Nephron (organoid): ENCODE results near the gene ERCC8.

Experiments
- H3K27ac Mint-ChIP-seq, 3 experiments: 2 replicates each; pipeline ENCODE4 v1.8.0; 2020; ENCODE audit warnings: mixed read lengths in 3 of 3, mild to moderate bottlenecking in 2 of 3, moderate library complexity in 1 of 3
- H3K27me3 Mint-ChIP-seq: 2 replicates; pipeline ENCODE4 v1.8.0; 2021; ENCODE audit warnings: low read depth, mild to moderate bottlenecking, moderate library complexity, mixed read lengths
- H3K36me3 Mint-ChIP-seq: 2 replicates; pipeline ENCODE4 v1.8.0; 2020; ENCODE audit warnings: low read depth, mixed read lengths
- H3K4me1 Mint-ChIP-seq: 2 replicates; pipeline ENCODE4 v1.8.0; 2020; ENCODE audit warnings: mixed read lengths
- H3K4me3 Mint-ChIP-seq, 3 experiments: 2 replicates each; pipeline ENCODE4 v1.8.0; 2020; ENCODE audit warnings: mild to moderate bottlenecking in 3 of 3, mixed read lengths in 3 of 3, moderate library complexity in 2 of 3
- H3K9me3 Mint-ChIP-seq: 2 replicates; pipeline ENCODE4 v1.8.0; 2020; ENCODE audit warnings: mixed read lengths
- TF ChIP-seq, protein P1 (sequence below), 3 experiments: fragments of 200-600 bp; sonication (generic); IDR thresholded peaks; one replicate each; pipeline ENCODE4 v1.5.0; 2021; ENCODE audit warnings: antibody characterized with exemption in 3 of 3; ENCODE audit not compliant: unreplicated experiment in 3 of 3

ERCC8 gene

DNA sequence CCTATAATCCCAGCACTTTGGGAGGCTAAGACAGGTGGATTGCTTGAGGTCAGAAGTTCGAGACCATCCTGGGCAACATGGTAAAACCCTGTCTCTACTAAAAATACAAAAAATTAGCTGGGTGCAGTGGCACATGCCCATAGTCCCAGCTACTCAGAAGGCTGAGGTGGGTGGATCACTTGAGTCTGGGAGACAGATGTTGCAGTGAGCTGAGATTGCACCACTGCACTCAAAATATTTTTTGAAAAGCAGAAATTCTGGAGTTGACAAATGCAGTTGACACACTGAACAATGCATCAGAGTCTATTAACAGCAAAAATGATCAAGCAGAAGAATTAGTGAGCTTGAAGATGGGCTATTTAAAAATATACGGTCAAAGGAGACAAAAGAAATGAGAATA is 35.6 kb upstream of the ERCC8 start:
- H3K9me3 Mint-ChIP-seq = peaks cover 32% of the 10 kb centered on the region
- TF ChIP-seq, protein P1, sequence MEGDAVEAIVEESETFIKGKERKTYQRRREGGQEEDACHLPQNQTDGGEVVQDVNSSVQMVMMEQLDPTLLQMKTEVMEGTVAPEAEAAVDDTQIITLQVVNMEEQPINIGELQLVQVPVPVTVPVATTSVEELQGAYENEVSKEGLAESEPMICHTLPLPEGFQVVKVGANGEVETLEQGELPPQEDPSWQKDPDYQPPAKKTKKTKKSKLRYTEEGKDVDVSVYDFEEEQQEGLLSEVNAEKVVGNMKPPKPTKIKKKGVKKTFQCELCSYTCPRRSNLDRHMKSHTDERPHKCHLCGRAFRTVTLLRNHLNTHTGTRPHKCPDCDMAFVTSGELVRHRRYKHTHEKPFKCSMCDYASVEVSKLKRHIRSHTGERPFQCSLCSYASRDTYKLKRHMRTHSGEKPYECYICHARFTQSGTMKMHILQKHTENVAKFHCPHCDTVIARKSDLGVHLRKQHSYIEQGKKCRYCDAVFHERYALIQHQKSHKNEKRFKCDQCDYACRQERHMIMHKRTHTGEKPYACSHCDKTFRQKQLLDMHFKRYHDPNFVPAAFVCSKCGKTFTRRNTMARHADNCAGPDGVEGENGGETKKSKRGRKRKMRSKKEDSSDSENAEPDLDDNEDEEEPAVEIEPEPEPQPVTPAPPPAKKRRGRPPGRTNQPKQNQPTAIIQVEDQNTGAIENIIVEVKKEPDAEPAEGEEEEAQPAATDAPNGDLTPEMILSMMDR (IDR thresholded peaks at IDR 0.05; ENCODE audit: unreplicated experiment in 3 of 3) = no peak
- no peaks in the 10 kb centered on the region for H3K27me3 Mint-ChIP-seq
- no peaks in the 10 kb centered on the region for H3K4me1 Mint-ChIP-seq
- no peak overlapping the region for H3K4me3 Mint-ChIP-seq
- H3K27ac Mint-ChIP-seq = no peak overlapping the region
- H3K36me3 Mint-ChIP-seq = peaks cover 15% of the 10 kb centered on the region

- TF ChIP-seq, protein P1 (IDR thresholded peaks at IDR 0.05; ENCODE audit: unreplicated experiment in 3 of 3) = no peak
- Mint-ChIP-seq H3K4me1 (no peaks in the 10 kb centered on the region), H3K27ac (no peak overlapping the region), H3K36me3 (peaks cover 8% of the 10 kb centered on the region), H3K27me3 (no peaks in the 10 kb centered on the region), H3K4me3 (no peak overlapping the region), H3K9me3 (peaks cover 25% of the 10 kb centered on the region)
Observed at GRCh38 chr5:60978968-60979367, 34.1 kb upstream of the ERCC8 start.

DNA sequence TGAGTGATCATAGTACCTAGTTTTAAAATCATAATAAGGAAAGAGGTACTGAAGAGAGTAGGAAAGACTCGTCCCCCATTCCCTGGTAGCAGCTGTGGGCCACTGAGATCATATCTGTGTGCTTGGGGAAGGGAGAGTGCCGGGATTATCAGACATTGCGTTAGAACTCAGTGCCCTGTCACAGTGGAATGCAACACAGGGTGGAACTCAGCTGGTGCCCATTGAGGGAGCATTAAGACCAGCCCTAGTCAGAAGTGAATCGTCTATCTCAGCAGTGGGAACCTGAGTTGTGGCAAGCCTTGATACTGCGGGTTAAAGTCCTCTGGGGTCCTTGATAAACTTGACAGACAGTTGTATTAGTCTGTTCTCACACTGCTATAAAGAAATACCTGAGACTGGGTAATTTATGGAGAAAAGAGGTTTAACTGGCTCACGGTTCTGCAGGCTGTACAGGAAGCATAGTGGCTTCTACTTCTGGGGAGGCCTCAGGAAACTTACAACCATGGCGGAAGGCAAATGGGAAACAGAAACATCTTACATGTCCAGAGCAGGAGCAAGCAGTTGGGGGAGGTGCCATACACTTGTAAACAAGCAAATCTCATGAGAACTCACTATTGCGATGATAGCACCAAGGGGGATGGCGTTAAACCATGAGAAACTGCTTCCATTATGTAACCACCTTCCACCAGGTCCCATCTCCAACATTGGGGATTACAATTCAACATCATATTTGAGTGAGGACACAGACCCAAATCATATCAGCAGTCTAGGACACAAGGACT is 33.3 kb upstream of the ERCC8 start:
- H3K4me1 Mint-ChIP-seq = no peaks in the 10 kb centered on the region
- no peak overlapping the region for H3K27ac Mint-ChIP-seq
- TF ChIP-seq, protein P1 (IDR thresholded peaks at IDR 0.05; ENCODE audit: unreplicated experiment in 3 of 3) = no peak
- no peaks in the 10 kb centered on the region for H3K27me3 Mint-ChIP-seq
- H3K9me3 Mint-ChIP-seq = peaks cover 25% of the 10 kb centered on the region
- no peak overlapping the region for H3K4me3 Mint-ChIP-seq
- H3K36me3 Mint-ChIP-seq = peaks cover 8% of the 10 kb centered on the region

GRCh38 chr5:60972231-60972630 is 27.4 kb upstream of the ERCC8 start:
- no peak overlapping the region for H3K27ac Mint-ChIP-seq
- TF ChIP-seq, protein P1 (IDR thresholded peaks at IDR 0.05; ENCODE audit: unreplicated experiment in 3 of 3) = no peak
- no peak overlapping the region for H3K4me3 Mint-ChIP-seq
- H3K36me3 Mint-ChIP-seq = peaks cover 18% of the 10 kb centered on the region
- H3K27me3 Mint-ChIP-seq = no peaks in the 10 kb centered on the region
- no peaks in the 10 kb centered on the region for H3K4me1 Mint-ChIP-seq
- peaks cover 29% of the 10 kb centered on the region for H3K9me3 Mint-ChIP-seq

DNA sequence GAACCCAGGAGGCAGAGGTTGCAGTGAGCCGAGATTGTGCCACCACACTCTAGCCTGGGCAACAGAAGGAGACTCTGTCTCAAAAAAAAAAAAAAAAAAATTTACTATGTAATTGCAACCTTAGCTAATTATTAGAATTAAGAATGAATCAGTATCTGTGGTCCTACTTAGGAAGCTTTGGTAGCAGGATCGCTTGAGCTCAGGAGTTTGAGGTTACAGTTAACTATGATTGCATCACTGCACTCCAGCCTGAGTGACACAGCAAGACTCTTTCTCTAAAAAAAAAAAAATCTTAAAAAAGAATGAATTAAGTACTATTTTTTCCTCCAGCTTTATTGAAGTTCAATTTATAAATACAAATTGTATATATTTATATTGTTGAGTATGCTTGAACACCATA is 16.8 kb upstream of the ERCC8 start:
- H3K27ac Mint-ChIP-seq = no peak overlapping the region
- TF ChIP-seq, protein P1 (IDR thresholded peaks at IDR 0.05; ENCODE audit: unreplicated experiment in 3 of 3) = no peak
- no peaks in the 10 kb centered on the region for H3K4me1 Mint-ChIP-seq
- peaks cover 12% of the 10 kb centered on the region for H3K9me3 Mint-ChIP-seq
- H3K36me3 Mint-ChIP-seq = peaks cover 7% of the 10 kb centered on the region
- no peak overlapping the region for H3K4me3 Mint-ChIP-seq
- H3K27me3 Mint-ChIP-seq = no peaks in the 10 kb centered on the region

DNA sequence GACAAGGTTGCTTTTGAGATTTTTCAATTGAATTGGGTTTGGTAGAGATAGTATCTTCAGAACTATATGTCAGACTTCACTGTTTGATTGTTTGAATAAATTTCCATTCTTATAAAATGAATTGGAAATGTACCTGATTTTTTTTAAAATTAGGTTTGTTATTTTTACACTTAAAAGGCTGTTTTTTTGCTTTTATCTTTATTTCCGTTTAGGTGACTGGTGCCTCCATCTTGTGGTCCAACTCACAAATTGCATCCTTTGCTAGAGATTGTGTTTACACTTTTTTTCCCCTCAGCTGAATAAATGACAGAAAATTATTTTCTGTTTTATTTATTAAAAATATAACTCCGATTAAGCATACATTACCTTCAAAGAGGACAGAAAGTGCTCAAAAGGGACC is 15.7 kb upstream of the ERCC8 start:
- Mint-ChIP-seq H3K27me3 (no peaks in the 10 kb centered on the region), H3K4me3 (no peak overlapping the region), H3K9me3 (peaks cover 7% of the 10 kb centered on the region), H3K36me3 (peaks cover 4% of the 10 kb centered on the region), H3K27ac (no peak overlapping the region), H3K4me1 (no peaks in the 10 kb centered on the region)
- TF ChIP-seq, protein P1 (IDR thresholded peaks at IDR 0.05; ENCODE audit: unreplicated experiment in 3 of 3) = peak; percentile 52 to 65 (median 63)
